K562 (cell line): ENCODE data around the gene ERMARD. TPM values are rescaled to one million over a fixed set of nuclear protein-coding genes. Genes with fewer than 3 reads are reported as not detected.
A peak's percentile ranks its signal among the peaks of the same experiment; 100 is the strongest.

Experiments
- ARID3A ChIP-seq: IDR thresholded peaks from 2 replicates; pipeline ENCODE4 v1.6.1; 2012; ENCODE audit warnings: low read depth, low read length, improper control_type of control experiment, borderline replicate concordance
- CHD7 ChIP-seq: fragments of 200-600 bp; sonication (generic); IDR thresholded peaks from one replicate; pipeline ENCODE4 v1.6.1; 2012; ENCODE audit warnings: mild to moderate bottlenecking, low read depth, low read length, inconsistent platforms
- MAFK ChIP-seq: IDR thresholded peaks from 2 replicates; pipeline ENCODE4 v1.6.1; 2011; ENCODE audit warnings: low read length, improper control_type of control experiment
- SMAD4 ChIP-seq: fragments of 250-450 bp; sonication (Bioruptor Pico); conservative IDR thresholded peaks from 2 replicates; pipeline ENCODE4 v1.8.0; 2021; ENCODE audit warnings: inconsistent platforms, mild to moderate bottlenecking, moderate library complexity
- STAT5A ChIP-seq: IDR thresholded peaks from 2 replicates; pipeline ENCODE4 v1.6.1; 2012; ENCODE audit warnings: low read length, inconsistent platforms, borderline replicate concordance
- TEAD1 ChIP-seq, 2 experiments: fragments of 450-650 bp in 1 of 2; sonication (generic) in 1 of 2; formaldehyde crosslinking; IDR thresholded peaks; 2 replicates each; pipeline versions ENCODE4 v1.4.0 to v1.8.0; 2020 to 2022; ENCODE audit warnings: mild to moderate bottlenecking in 2 of 2, missing genetic modification reagents in 1 of 2
- TGIF2 ChIP-seq: sonication (generic); formaldehyde crosslinking; IDR thresholded peaks from 2 replicates; pipeline ENCODE4 v1.8.1; 2022; ENCODE audit warnings: mild to moderate bottlenecking, missing genetic modification reagents, moderate library complexity
- ZBED1 ChIP-seq: IDR thresholded peaks from 2 replicates; pipeline ENCODE4 v1.6.1; 2014
- ZNF280B ChIP-seq: fragments of 250-450 bp; sonication (Bioruptor Pico); IDR thresholded peaks from 2 replicates; pipeline ENCODE4 v1.5.1; 2021; ENCODE audit warnings: mild to moderate bottlenecking
- ZNF512 ChIP-seq: IDR thresholded peaks from 2 replicates; pipeline ENCODE4 v1.6.1; 2016; ENCODE audit warnings: missing genetic modification characterization, missing compliant biosample characterization
- polyA plus RNA-seq, 8 experiments: library from polyadenylated mRNA; depleted of rRNA in 4 of 8; stranded (reverse) in 5 of 8; unstranded in 3 of 8; fragments of >200 nt; fragmentation: Nextera tagmentation in 2 of 8; fragmentation: Illumina TruSeq in 1 of 8; extraction: Ambion mirVana in 2 of 8; extraction: Trizol in 1 of 8; gene quantifications; 2 replicates each; pipeline versions ENCODE4 v1.2.1 to v1.2.3, GENCODE V29; 2011 to 2014; ENCODE audit warnings: inconsistent platforms in 1 of 8, missing spikeins in 1 of 8
- total RNA-seq, 7 experiments: library from RNA; depleted of rRNA in 6 of 7; stranded (reverse); fragments of >200 nt in 6 of 7; fragmentation: Illumina TruSeq in 2 of 7; extraction: Trizol in 2 of 7; gene quantifications; 2 replicates each; pipeline versions ENCODE4 v1.2.1 to v1.2.3, GENCODE V29; 2011 to 2021; ENCODE audit warnings: low replicate concordance in 1 of 7

ERMARD gene
- total and polyA plus RNA-seq, 9 of the 15 experiments (the other 6 are each of a cell fraction or from before 2014, with no cell fraction given), result 14.5 to 68.6 (median 27.7) TPM

GRCh38 chr6:169701954-169702839 lies 49.2 kb upstream of the ERMARD start, which contains the start of the genes C6orf120 and WDR27 (continued):
- TF ChIP-seq CHD7 (no peak), SMAD4 (CRISPR knock-in tag) (peak; percentile 19), ZNF512 (tag) (no peak), ARID3A (no peak), ZBED1 (no peak; the same call in 1 of the 2 replicates), TEAD1 (CRISPR knock-in tag; IDR thresholded peaks at IDR 0.05) (peak in 1 of 2 experiments; percentile 61; a peak in 2 of 4 replicates), ZNF280B (CRISPR knock-in tag) (no peak), MAFK (no peak), TGIF2 (peak; percentile 95), STAT5A (peak; percentile 27; the same call in 1 of the 2 replicates)
